GM12801 (cell line): ENCODE results near the gene GALNT12.

Source experiments
- CTCF ChIP-seq: IDR thresholded peaks from one replicate; pipeline ENCODE4 v1.5.1; 2011; ENCODE audit warnings: control low read depth; ENCODE audit not compliant: insufficient read length; ENCODE audit errors: extremely low read depth

The GALNT12 gene

GRCh38 chr9:98856982-98857381 lies 49.5 kb downstream of the GALNT12 start:
- TF ChIP-seq CTCF: no peak

GRCh38 chr9:98859941-98860340 lies 52.5 kb downstream of the GALNT12 start:
- no peak for TF ChIP-seq CTCF

DNA sequence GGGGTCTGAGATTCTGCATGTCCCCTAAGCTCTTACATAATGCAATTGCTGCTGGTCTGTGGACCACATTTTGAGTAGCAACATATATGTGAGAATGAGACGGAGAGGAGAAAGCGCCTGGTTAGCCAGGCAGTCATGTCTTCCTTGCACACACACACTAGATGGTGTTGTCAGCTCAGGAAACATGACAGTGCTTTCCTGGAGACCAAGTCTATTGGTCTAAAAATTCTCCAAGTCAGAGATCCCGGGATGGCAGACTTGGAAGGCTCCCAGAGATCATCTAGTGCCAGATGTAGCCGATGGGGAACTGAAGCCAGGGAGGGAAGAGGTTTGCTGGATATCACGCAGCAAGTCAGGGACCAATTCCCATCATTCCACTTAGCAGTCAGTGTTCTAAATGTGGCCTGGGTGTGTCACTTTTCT lies 53.4 kb downstream of the GALNT12 start:
- TF ChIP-seq CTCF: no peak

DNA sequence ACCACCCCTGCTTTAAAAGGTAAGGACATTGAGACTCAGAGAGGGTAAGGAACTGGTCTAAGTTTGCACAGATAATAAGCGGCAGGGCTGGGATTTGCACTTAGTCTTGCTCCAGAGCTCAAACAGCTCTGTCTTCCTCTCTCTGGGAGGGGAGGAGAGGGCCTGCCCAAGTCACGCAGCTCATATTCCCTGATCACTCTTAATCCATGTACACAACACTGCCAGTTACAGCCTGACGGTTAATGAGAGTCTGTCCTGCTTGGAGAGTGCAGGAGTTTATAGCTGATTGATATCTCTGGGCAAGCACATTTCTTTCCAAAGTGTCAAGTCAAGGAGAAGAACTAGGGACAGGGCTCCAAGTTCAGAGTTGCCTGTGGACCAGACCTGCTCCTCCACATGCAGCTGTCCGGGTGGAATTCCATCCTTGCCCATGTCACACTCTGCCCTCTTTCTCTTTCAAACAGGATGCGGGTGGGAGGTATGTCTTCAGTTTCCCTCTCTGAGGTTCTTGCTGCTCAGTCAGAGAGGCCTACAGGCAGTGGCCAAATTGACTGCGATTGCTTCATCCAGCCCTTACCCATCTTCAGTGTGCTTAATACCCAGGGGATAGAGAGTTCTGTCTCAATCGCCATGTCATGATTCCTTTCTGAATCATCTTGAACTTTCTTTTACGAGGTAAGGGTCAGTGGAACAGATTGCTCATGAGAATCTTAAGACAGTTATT lies 54.5 kb downstream of the GALNT12 start:
- TF ChIP-seq CTCF: no peak

DNA sequence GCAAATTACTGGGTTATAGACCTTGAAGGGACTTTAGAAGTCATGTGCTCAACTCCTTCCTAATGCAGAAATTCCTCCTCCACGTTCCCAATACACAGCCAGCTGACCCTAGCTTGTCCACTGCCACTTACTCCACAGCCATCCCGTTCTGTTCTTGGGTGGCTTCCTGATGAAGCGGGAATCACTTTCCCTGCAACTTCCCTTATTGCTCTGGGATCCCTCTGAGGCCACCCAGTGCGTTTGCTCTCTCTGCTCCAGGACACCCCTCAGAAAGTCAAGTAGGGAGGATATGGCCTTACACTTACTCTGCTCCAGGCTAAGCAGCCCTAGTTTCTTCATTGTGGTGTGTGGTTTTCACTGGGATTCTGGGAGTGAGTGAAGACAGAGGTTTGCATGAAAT lies 55.5 kb downstream of the GALNT12 start:
- no peak for TF ChIP-seq CTCF

GRCh38 chr9:98864281-98865174 lies 57.1 kb downstream of the GALNT12 start:
- no peak for TF ChIP-seq CTCF

DNA sequence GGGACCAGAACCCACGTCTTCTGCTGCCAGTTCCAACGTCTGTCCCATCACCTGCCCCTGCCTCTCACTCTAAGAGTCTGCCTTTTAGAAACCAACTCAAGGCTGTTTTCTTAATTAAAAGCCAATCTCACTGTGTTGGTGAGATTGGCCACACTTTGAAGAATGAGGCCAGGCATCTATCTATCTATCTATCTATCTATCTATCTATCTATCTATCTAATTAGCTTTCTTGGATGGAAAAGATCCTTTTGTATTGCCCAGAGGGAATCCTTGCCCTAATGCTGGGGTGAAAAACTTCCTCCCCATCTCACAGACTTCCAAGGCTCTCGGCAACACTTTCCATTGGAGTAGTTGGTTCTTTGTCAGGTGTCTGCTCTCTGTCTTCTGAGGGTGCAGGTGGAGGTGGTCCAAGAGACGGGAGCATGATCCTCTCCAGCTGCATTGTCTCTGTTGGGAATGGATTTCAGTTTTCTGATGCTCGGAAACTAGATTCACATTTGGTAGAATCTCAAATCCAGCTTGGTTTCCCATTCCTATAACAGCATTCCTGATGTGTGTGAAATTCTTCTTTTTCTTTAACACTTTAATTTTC lies 57.9 kb downstream of the GALNT12 start:
- TF ChIP-seq CTCF: no peak
